ENCODE measurements around the gene HIVEP3.
"Not testable (repeated sequence)": the region's sequence is repeated elsewhere in the genome, so short reads cannot be mapped to it uniquely, and the experiment has no call there.

Gene HIVEP3

GRCh38 chr1:41695118-41695745 lies 223.5 kb downstream of the HIVEP3 start:
- DNase-seq (ENCODE audit: low read depth in 2 of 3, low spot score in 2 of 3) = no peak

DNA sequence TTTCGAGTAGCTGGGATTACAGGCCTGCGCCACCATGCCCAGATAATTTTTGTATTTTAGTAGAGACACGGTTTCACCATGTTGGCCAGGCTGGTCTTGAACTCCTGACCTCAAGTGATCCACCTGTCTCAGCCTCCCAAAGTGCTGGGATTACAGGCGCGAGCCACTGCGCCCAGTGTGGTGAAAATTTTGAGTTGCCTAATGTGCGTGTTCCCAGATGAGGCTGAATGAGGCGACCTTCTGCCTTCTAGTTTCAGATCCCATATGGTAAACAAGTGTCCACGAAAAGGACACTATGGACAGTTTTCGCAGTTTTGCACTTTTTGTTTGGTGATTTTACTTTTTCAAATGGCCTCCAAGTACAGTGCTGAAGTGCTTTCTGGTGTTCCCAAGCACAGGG lies 226.8 kb downstream of the HIVEP3 start:
- not testable (repeated sequence) for DNase-seq (ENCODE audit: low read depth in 2 of 3, low spot score in 2 of 3)

DNA sequence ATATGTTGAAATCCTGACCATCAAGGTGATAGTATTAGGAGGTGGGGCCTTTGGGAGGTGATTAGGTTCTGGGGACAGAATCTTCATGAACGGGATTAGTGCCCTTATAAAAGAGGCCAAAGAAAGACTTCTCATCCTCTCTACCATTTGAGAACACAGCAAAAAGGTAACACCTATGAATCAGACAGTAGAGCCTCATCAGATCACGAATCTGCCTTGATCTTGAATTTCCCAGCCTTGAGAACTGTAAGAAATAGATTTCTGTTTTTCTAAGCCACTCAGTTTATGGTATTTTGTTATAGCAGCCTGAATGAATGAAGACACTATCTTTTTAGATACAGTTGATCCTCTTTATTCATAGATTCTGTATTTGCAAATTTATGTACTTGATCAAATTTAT lies 227.3 kb downstream of the HIVEP3 start:
- no peak for DNase-seq (ENCODE audit: low read depth in 2 of 3, low spot score in 2 of 3)

GRCh38 chr1:41690331-41690730 lies 228.4 kb downstream of the HIVEP3 start:
- no peak for DNase-seq (ENCODE audit: low read depth in 2 of 3, low spot score in 2 of 3)

DNA sequence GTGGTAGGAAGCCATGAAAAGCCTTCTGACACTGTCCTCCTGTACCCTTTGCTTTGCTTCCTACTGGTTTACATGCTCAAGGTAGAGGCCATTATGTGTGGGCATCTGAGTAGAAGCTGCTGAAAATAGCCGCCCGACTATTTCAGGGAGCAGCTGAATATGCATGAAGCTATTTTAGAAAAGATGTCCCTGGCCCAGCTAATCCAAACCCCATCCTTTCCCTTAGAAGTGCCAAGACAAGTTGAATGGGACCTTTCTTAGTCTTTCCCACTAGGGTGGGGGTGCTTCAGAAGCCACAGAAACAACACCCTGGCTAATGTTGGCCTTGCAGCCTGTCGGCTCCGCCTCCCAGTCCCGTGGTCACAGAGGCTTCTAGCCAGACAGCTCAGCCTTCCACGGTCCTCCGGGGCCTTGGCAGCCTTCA lies 229.2 kb downstream of the HIVEP3 start:
- no peak for DNase-seq (ENCODE audit: low read depth in 2 of 3, low spot score in 2 of 3)

DNA sequence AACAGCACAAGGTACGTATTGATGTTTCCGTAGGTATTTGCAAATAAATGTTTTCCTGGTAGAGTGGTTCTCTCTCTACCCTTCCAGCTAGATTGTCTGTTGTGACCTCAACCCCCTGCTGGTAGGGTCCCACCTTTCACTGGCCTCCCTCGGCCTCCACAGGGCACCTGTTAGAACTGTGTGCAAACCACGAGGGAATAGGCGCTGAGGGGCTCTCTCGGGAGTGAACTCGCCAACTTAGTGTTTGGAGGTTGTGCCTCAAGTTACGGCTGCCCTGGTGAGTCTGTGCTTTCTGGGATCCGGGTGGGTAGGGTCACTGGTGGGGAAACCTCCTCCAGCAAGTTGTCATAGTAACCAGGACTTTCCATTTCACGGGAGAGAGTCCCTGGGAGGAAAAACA lies 229.6 kb downstream of the HIVEP3 start:
- no peak for DNase-seq (ENCODE audit: low read depth in 2 of 3, low spot score in 2 of 3)

DNA sequence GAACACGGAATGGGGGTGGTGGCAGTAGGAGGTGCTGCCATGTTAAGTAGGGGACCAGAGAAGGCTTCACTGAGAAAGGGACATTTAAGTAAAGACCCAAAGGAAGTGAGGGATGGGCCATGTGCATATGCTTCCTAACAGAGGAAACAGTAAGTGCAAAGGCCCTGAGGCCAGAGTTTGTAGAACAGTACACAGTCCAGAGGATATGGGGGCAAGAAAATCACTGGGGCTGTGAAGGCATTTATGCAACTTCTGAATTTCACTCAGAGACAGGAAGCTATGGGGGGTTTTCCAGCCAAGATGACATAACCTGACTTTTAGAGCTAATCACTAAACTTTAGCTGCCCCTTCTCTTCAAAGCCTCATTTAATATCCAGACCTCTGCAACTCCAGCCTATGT lies 231.7 kb downstream of the HIVEP3 start:
- no peak for DNase-seq (ENCODE audit: low read depth in 2 of 3, low spot score in 2 of 3)

DNA sequence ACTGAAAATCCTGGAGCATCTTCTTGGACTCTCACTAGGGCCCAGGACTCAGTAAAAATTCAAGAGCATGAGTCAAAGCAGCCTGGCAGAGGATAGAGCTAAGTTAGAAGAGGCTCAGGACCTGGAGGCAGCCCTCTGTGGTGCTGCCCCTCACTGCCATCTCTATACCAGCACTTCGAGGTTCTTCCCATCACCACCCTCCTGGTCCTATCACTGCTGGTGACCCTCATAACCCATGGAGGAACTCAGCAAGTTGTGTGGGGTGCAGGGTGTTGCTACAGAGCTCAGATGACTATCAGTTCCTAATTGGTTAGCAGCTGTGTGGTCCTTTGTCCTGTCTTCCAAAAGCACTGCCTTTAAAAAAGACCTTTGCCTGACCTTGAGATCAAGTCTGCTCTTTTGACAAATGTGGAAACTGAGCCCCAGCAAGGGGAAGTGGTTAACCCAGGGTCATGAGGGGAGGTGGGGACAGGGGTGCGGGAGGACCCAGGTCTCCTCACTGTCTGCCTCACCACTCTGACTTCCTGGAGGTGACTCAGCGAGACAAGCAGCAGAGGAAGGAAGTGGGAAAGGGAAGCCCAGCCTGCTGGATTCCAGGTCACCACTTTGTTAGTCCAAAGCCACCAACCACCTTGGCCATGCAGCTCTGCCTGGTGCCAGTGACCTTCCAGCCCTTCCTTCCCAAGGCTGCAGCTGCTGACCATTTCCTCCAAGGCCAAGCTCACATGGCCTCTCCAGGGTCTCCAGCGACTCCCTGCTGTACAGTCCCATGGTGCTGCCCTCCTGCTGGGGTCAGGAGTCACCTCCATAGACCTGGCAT lies 234.8 kb downstream of the HIVEP3 start:
- no peak for DNase-seq (ENCODE audit: low read depth in 2 of 3, low spot score in 2 of 3)

DNA sequence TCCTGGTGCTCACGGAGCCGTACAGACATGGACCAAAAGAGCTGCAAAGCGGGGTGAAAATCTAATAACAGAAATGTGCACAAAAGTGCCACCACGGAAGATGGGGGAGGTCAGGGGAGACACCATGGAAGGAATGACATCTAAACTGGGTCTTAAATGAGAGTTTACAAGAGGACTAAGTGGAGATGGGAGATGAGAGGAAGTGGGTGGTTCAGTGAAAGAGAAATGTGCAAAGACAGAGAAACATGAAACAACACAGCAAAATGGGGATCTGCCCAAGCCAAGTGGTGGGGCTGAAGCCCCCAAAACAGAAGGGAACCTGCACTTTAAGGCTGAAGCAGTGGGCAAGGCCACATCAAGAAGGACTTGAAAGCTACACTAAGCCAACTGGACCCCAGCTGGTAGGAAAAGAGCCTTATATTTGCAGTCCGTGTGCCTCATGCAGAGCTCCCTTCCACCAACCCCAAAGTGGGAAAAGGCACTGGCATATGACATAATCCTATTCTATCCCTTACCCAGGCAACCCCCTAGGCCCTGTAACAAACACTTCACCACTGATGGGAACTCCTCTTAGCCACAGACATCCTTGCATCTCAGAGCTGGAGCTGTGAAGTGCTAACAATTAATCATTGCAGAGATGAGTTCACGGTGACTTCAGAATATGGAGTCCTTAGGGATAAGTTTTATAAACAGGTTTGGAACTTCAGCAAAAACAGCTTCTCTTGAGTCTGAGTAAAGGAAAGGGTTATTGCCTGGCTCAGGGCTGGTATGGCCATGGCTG lies 235.7 kb downstream of the HIVEP3 start:
- no peak for DNase-seq (ENCODE audit: low read depth in 2 of 3, low spot score in 2 of 3)

GRCh38 chr1:41682149-41682548 lies 236.6 kb downstream of the HIVEP3 start:
- no peak for DNase-seq (ENCODE audit: low read depth in 2 of 3, low spot score in 2 of 3)

DNA sequence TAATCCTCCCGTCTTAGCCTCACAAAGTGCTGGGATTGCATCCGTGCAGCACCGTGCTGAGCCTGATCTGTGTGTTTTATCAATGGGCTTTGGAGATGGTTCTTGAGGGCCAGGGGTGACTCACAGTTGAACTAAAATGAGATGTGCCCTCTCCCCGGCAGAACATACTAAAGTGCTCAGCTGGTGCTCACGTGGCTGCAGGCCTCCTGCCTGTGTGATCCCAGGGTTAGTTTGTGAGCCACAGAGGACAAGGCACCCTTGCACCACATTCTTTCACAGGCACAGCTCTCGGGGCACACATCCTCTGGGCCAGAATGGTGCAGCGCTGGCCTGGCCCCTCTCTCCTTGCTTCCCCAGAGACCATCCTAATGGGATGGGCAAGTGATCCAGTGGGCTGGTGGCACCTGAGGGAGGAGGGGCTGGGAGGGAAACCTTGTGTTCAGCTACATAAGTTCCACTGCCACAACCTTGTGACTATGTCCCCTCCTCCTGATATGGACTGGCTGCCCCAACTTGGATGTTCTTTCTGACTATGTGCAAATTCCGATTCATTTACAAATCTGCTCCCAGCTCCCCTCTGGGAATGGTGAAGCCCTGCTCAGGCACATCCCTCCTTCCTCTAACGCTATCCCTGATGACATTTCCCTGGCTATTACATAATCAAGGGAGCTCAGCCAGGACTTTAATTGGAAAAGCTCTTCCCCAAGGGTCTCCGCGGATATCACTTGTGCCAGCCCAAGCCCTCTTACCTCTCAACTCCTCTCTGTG lies 237.2 kb downstream of the HIVEP3 start:
- no peak for DNase-seq (ENCODE audit: low read depth in 2 of 3, low spot score in 2 of 3)

DNA sequence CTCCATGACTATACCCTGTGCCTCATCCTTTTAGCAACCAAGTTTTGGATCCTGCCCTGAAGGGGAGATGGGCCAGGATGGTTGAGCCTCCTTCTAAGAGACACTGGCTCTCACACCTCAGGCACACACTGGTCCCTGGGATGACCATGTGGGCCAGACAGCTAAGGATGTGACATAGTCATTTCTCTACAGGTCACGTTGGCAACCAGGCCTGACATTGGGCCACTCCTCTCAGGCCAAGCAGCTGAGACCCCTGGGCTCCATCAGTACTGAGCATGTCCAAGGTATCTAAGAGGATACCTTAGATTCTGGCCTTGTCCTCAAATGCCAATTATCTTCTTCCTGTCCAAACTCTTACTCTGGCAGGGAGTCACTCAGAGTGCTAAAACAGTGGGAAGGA lies 238.7 kb downstream of the HIVEP3 start:
- DNase-seq (ENCODE audit: low read depth in 2 of 3, low spot score in 2 of 3) = no peak

GRCh38 chr1:41679531-41679930 lies 239.2 kb downstream of the HIVEP3 start:
- no peak for DNase-seq (ENCODE audit: low read depth in 2 of 3, low spot score in 2 of 3)

GRCh38 chr1:41678111-41678878 lies 240.4 kb downstream of the HIVEP3 start:
- DNase-seq (ENCODE audit: low read depth in 2 of 3, low spot score in 2 of 3) = no peak

GRCh38 chr1:41677620-41678019 lies 241.1 kb downstream of the HIVEP3 start:
- no peak for DNase-seq (ENCODE audit: low read depth in 2 of 3, low spot score in 2 of 3)

- no peak for DNase-seq (ENCODE audit: low read depth in 2 of 3, low spot score in 2 of 3)
Observed at GRCh38 chr1:41675401-41675800, 243.3 kb downstream of the HIVEP3 start.

- no peak for DNase-seq (ENCODE audit: low read depth in 2 of 3, low spot score in 2 of 3)
Observed at GRCh38 chr1:41674522-41674921, 244.2 kb downstream of the HIVEP3 start.

DNA sequence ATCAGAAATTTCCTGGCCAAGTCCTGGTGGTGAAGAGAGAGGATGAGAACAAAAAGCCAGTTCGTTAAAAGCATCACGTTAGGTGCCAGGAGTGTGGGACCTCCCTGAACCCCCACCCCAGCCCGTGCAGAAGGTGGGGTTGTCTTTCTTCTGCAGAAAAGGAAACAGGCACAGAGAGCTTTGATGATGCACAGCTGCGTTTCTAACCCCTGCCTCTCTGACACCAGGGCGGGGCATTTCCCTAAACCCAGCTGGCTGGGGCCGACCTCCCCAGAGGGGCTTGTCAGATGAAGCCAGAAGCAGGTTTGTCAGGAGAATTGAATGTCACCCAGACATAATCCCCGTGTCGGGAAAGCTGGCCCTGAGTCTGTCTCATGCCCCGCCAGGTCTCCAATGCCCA lies 244.9 kb downstream of the HIVEP3 start:
- DNase-seq (ENCODE audit: low read depth in 2 of 3, low spot score in 2 of 3) = no peak

GRCh38 chr1:41673378-41673777 lies 245.3 kb downstream of the HIVEP3 start:
- no peak for DNase-seq (ENCODE audit: low read depth in 2 of 3, low spot score in 2 of 3)

- no peak for DNase-seq (ENCODE audit: low read depth in 2 of 3, low spot score in 2 of 3)
Observed at GRCh38 chr1:41672641-41673361, 245.9 kb downstream of the HIVEP3 start.
